GM19395 (cell line): ENCODE measurements around the gene TMPRSS15.

Source experiments
- ATAC-seq: cut with Tn5 transposase; IDR thresholded peaks from one replicate; pipeline ENCODE4 v1.9.1; 2021; ENCODE audit warnings: mild to moderate bottlenecking, moderate library complexity; ENCODE audit not compliant: unreplicated experiment

TMPRSS15 gene

GRCh38 chr21:18248171-18248570 is 155.4 kb downstream of the TMPRSS15 start:
- ATAC-seq: no peak

GRCh38 chr21:18245464-18245967 is 158.1 kb downstream of the TMPRSS15 start:
- no peak for ATAC-seq

- no peak for ATAC-seq
Measured at GRCh38 chr21:18244671-18245463, 158.7 kb downstream of the TMPRSS15 start, which contains the start of gene CHODL. Gene CHODL, plus strand, starts transcription at chr21:18244833. Its CDS starts 391 bp downstream, at chr21:18245224.

- no peak for ATAC-seq
Measured at GRCh38 chr21:18235545-18235944, 168.0 kb downstream of the TMPRSS15 start.

- no peak for ATAC-seq
Measured at GRCh38 chr21:18228060-18228739, 175.4 kb downstream of the TMPRSS15 start.

GRCh38 chr21:18222346-18222745 is 181.2 kb downstream of the TMPRSS15 start:
- no peak for ATAC-seq

- no peak for ATAC-seq
Measured at GRCh38 chr21:18220498-18220897, 183.1 kb downstream of the TMPRSS15 start.
